GM12872 (cell line): ENCODE measurements around the gene MAFG.

ENCODE experiments used
- CTCF ChIP-seq: IDR thresholded peaks from 3 replicates; pipeline ENCODE4 v1.5.1; 2011; ENCODE audit warnings: low read depth, mild to moderate bottlenecking, low read length, moderate library complexity; ENCODE audit not compliant: insufficient read depth

Gene MAFG

GRCh38 chr17:81955058-81955681, 27.6 kb upstream of the MAFG start:
- TF ChIP-seq CTCF = no peak

- no peak for TF ChIP-seq CTCF
Measured at GRCh38 chr17:81954131-81955057, 26.9 kb upstream of the MAFG start.

DNA sequence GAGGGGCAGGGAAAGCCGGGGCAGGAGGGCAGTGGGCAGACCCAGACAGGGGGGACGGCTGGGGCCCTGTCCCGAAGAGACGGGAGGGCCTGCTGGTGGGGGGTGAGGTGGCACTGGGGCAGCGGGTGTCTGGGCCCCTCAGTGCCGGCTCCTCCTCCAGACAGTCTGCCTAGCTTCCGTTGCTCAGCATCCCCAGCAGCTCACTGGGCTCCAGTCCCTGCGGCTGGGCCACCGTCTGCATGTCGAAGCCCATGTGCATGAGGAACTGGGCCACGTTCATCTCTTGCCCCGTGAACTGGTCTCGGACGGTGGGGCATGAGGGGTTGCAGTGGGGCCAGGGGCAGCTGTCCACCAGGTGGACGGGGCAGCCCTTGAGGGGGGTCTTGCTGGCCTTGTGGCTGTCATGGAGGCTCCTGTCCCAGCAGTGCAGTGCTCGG, 25.3 kb upstream of the MAFG start:
- no peak for TF ChIP-seq CTCF

GRCh38 chr17:81951785-81952684, 24.5 kb upstream of the MAFG start:
- TF ChIP-seq CTCF = no peak

- TF ChIP-seq CTCF = no peak
Measured at GRCh38 chr17:81950501-81950900, 23.0 kb upstream of the MAFG start.

GRCh38 chr17:81948635-81949378, 21.3 kb upstream of the MAFG start:
- no peak for TF ChIP-seq CTCF
